SK-N-SH (cell line): ENCODE results near the gene WDR62. TPM values are rescaled to one million over a fixed set of nuclear protein-coding genes. Genes with fewer than 3 reads are reported as not detected.

Source experiments
- CTCF ChIA-PET: fragments of 300-600, 350-600 bp; formaldehyde crosslinking; extraction: SDS; loops from one replicate; lab custom pipeline; 2021; lab: Yijun Ruan, JAX
- POLR2A ChIA-PET: fragments of 350-600 bp; sonication (Branson Sonifier 250); formaldehyde crosslinking; extraction: SDS; loops from one replicate; lab custom pipeline; 2020; ENCODE audit warnings: antibody characterized with exemption, inconsistent platforms; lab: Yijun Ruan, JAX
- DNase-seq: peaks from one replicate; pipeline ENCODE4 v3.0.0; 2012
- H2AFZ ChIP-seq: fragments of 200-600 bp; sonication (generic); 2 replicates; pipeline ENCODE4 v1.8.1; 2016; ENCODE audit warnings: antibody characterized with exemption, mild to moderate bottlenecking, low read depth
- H3F3A ChIP-seq: fragments of 200-600 bp; sonication (generic); replicated peaks from 2 replicates; pipeline ENCODE3; 2016; ENCODE audit warnings: antibody characterized with exemption, mild to moderate bottlenecking; ENCODE audit not compliant: insufficient read depth
- H3K27ac ChIP-seq, 2 experiments: fragments of 200-500 bp in 1 of 2; fragments of 200-600 bp in 1 of 2; sonication (Bioruptor generic) in 1 of 2; sonication (generic), shearing (Covaris generic) in 1 of 2; 2 replicates each; pipeline versions ENCODE4 v1.5.1 to v1.6.1; 2014 to 2016; ENCODE audit warnings: low read depth in 2 of 2, inconsistent platforms in 1 of 2, low read length in 1 of 2, mild to moderate bottlenecking in 1 of 2, mixed read lengths in 1 of 2
- H3K27me3 ChIP-seq: fragments of 200-600 bp; sonication (generic), shearing (Covaris generic); 2 replicates; pipeline ENCODE4 v1.6.1; 2016; ENCODE audit warnings: mixed run types; ENCODE audit not compliant: insufficient read depth
- H3K36me3 ChIP-seq, 2 experiments: fragments of 200-500 bp in 1 of 2; fragments of 200-600 bp in 1 of 2; sonication (Bioruptor generic) in 1 of 2; sonication (generic) in 1 of 2; replicated peaks in 1 of 2; 2 replicates each; pipeline versions ENCODE3 to v1.5.1; 2014 to 2016; ENCODE audit warnings: low read length in 1 of 2, mild to moderate bottlenecking in 1 of 2; ENCODE audit not compliant: insufficient read depth in 2 of 2, control insufficient read depth in 1 of 2
- H3K4me1 ChIP-seq, 2 experiments: fragments of 200-500 bp in 1 of 2; fragments of 200-600 bp in 1 of 2; sonication (Bioruptor generic) in 1 of 2; sonication (generic), shearing (Covaris generic) in 1 of 2; 2 replicates each; pipeline versions ENCODE4 v1.5.1 to v1.6.1; 2014 to 2016; ENCODE audit warnings: low read depth in 1 of 2, low read length in 1 of 2, mixed run types in 1 of 2; ENCODE audit not compliant: insufficient read depth in 2 of 2, control insufficient read depth in 1 of 2
- H3K4me2 ChIP-seq: fragments of 200-600 bp; sonication (generic), shearing (Covaris generic); 2 replicates; pipeline ENCODE4 v1.6.1; 2017; ENCODE audit warnings: mixed run types
- H3K4me3 ChIP-seq, 2 experiments: fragments of 200-500 bp in 1 of 2; fragments of 200-600 bp in 1 of 2; sonication (Bioruptor generic) in 1 of 2; sonication (generic), shearing (Covaris generic) in 1 of 2; 2 replicates each; pipeline versions ENCODE4 v1.5.1 to v1.8.1; 2014 to 2016; ENCODE audit warnings: low read depth in 2 of 2, inconsistent platforms in 1 of 2, low read length in 1 of 2, mild to moderate bottlenecking in 1 of 2, mixed read lengths in 1 of 2, moderate library complexity in 1 of 2
- H3K79me2 ChIP-seq: fragments of 200-600 bp; sonication (generic); 2 replicates; pipeline ENCODE4 v1.8.1; 2017; ENCODE audit warnings: mild to moderate bottlenecking; ENCODE audit not compliant: insufficient read depth
- H3K9ac ChIP-seq: fragments of 200-600 bp; sonication (generic); 2 replicates; pipeline ENCODE4 v1.6.1; 2017; ENCODE audit warnings: mixed run types
- H3K9me2 ChIP-seq: fragments of 200-600 bp; sonication (generic); 2 replicates; pipeline ENCODE4 v1.6.1; 2017; ENCODE audit warnings: mixed run types
- H3K9me3 ChIP-seq: fragments of 200-600 bp; sonication (generic); 2 replicates; pipeline ENCODE4 v1.6.1; 2017; ENCODE audit warnings: mixed run types, mild to moderate bottlenecking, moderate library complexity
- H4K20me1 ChIP-seq: fragments of 200-600 bp; sonication (generic); 2 replicates; pipeline ENCODE4 v1.6.1; 2017; ENCODE audit warnings: mild to moderate bottlenecking, mixed run types; ENCODE audit not compliant: insufficient read depth
- ELF1 ChIP-seq: IDR thresholded peaks from 2 replicates; pipeline ENCODE4 v1.4.0; 2012
- FOXJ3 ChIP-seq: sonication (generic); formaldehyde crosslinking; IDR thresholded peaks from 2 replicates; pipeline ENCODE4 v1.5.1; 2020; ENCODE audit warnings: mild to moderate bottlenecking, missing genetic modification reagents
- IRF3 ChIP-seq: fragments of 150-350 bp; IDR thresholded peaks from 2 replicates; pipeline ENCODE4 v1.6.1; 2016; ENCODE audit warnings: mild to moderate bottlenecking, low read depth, low read length
- NFIC ChIP-seq: IDR thresholded peaks from 2 replicates; pipeline ENCODE4 v1.4.0; 2012; ENCODE audit warnings: borderline replicate concordance
- NRF1 ChIP-seq: IDR thresholded peaks from 2 replicates; pipeline ENCODE4 v1.6.1; 2012; ENCODE audit warnings: low read depth, mild to moderate bottlenecking, low read length
- PBX3 ChIP-seq: IDR thresholded peaks from 2 replicates; pipeline ENCODE4; 2012
- RAD21 ChIP-seq: IDR thresholded peaks from 2 replicates; pipeline ENCODE4 v1.6.1; 2012; ENCODE audit warnings: mild to moderate bottlenecking, low read length
- REST ChIP-seq: IDR thresholded peaks from 2 replicates; pipeline ENCODE4 v1.6.1; 2012; ENCODE audit warnings: mild to moderate bottlenecking, low read depth, low read length, moderate library complexity
- RXRA ChIP-seq: IDR thresholded peaks from 2 replicates; pipeline ENCODE4 v1.4.0; 2012; ENCODE audit warnings: low read depth, mild to moderate bottlenecking, borderline replicate concordance
- TAF1 ChIP-seq: IDR thresholded peaks from 2 replicates; pipeline ENCODE4 v1.6.1; 2012; ENCODE audit warnings: low read depth, mild to moderate bottlenecking, low read length, moderate library complexity, borderline replicate concordance
- USF1 ChIP-seq: IDR thresholded peaks from 2 replicates; pipeline ENCODE4 v1.4.0; 2012; ENCODE audit warnings: low read depth, borderline replicate concordance
- ZBTB33 ChIP-seq: IDR thresholded peaks from 2 replicates; pipeline ENCODE4 v1.4.0; 2012; ENCODE audit warnings: low read depth, borderline replicate concordance
- WGBS: methylation state at CpG from one replicate; pipeline ENCODE4 v1.1.6; 2017; ENCODE audit warnings: low lambda C conversion rate; 5-methylcytosine and 5-hydroxymethylcytosine counted together
- polyA plus RNA-seq, 3 experiments: library from polyadenylated mRNA; depleted of rRNA; stranded (reverse); fragments of >200 nt; gene quantifications; 2 replicates each; pipeline ENCODE4 v1.2.3, GENCODE V29; 2012

WDR62 gene
- polyA plus RNA-seq, 1 of the 3 experiments (the other 2 are of a cell fraction), result 5.3 TPM

GRCh38 chr19:36090910-36091695 lies 36.4 kb downstream of the WDR62 start:
- TF ChIP-seq ELF1, result no peak
- no peak for TF ChIP-seq FOXJ3 (CRISPR knock-in tag)
- TF ChIP-seq ZBTB33, result no peak
- no peak for TF ChIP-seq USF1
- H3K9me3 ChIP-seq, result no peaks in the 10 kb centered on the region
- H3K27me3 ChIP-seq, result no peaks in the 10 kb centered on the region
- WGBS, result 83% methylated on average over 13 of the region's 13 CpGs
- H3F3A ChIP-seq, result no peaks in the 10 kb centered on the region
- no peaks in the 10 kb centered on the region for H3K79me2 ChIP-seq
- POLR2A ChIA-PET, result no interaction called here
- H3K4me3 ChIP-seq, result no peak overlapping the region
- H4K20me1 ChIP-seq, result no peaks in the 10 kb centered on the region
- CTCF ChIA-PET, result no interaction called here
- no peak overlapping the region for H3K9ac ChIP-seq
- H3K4me2 ChIP-seq, result no peak overlapping the region
- no peaks in the 10 kb centered on the region for H3K4me1 ChIP-seq
- DNase-seq, result no peak
- no peaks in the 10 kb centered on the region for H3K9me2 ChIP-seq
- H3K36me3 ChIP-seq, result peaks cover 0 to 5% of the 10 kb centered on the region in 2 experiments
- no peak overlapping the region for H2AFZ ChIP-seq
- H3K27ac ChIP-seq, result no peak overlapping the region

GRCh38 chr19:36092566-36092965 lies 37.9 kb downstream of the WDR62 start:
- TF ChIP-seq NFIC (no peak), PBX3 (no peak), TAF1 (no peak), RXRA (no peak), REST (no peak), RAD21 (no peak), NRF1 (no peak), IRF3 (no peak)
- no peaks in the 10 kb centered on the region for H4K20me1 ChIP-seq
- no peaks in the 10 kb centered on the region for H3K4me1 ChIP-seq
- no peaks in the 10 kb centered on the region for H3K79me2 ChIP-seq
- CTCF ChIA-PET, result no interaction called here
- DNase-seq, result no peak
- H3K27me3 ChIP-seq, result no peaks in the 10 kb centered on the region
- no peaks in the 10 kb centered on the region for H3K9me3 ChIP-seq
- H3F3A ChIP-seq, result no peaks in the 10 kb centered on the region
- no peak overlapping the region for H2AFZ ChIP-seq
- no peak overlapping the region for H3K9ac ChIP-seq
- H3K27ac ChIP-seq, result no peak overlapping the region
- H3K9me2 ChIP-seq, result no peaks in the 10 kb centered on the region
- 94% methylated on average over 5 of the region's 7 CpGs for WGBS
- H3K36me3 ChIP-seq, result peaks cover 0 to 5% of the 10 kb centered on the region in 2 experiments
- H3K4me2 ChIP-seq, result no peak overlapping the region
- no peak overlapping the region for H3K4me3 ChIP-seq
- POLR2A ChIA-PET, result no interaction called here
